DND-41 (cell line): Measurements from ENCODE around the gene FUZ.

Source experiments
- EZH2 ChIP-seq: IDR thresholded peaks from 3 replicates; pipeline ENCODE4 v1.6.1; 2012; ENCODE audit warnings: borderline replicate concordance, low read depth, mild to moderate bottlenecking, moderate library complexity, low read length, inconsistent platforms; ENCODE audit not compliant: severe bottlenecking
- TF ChIP-seq, protein P1 (sequence below): IDR thresholded peaks from 2 replicates; pipeline ENCODE4 v1.5.1; 2012; ENCODE audit warnings: borderline replicate concordance, low read length, moderate library complexity, mild to moderate bottlenecking; ENCODE audit not compliant: poor library complexity, severe bottlenecking; ENCODE audit errors: extremely low read depth

- TF ChIP-seq, protein P1, sequence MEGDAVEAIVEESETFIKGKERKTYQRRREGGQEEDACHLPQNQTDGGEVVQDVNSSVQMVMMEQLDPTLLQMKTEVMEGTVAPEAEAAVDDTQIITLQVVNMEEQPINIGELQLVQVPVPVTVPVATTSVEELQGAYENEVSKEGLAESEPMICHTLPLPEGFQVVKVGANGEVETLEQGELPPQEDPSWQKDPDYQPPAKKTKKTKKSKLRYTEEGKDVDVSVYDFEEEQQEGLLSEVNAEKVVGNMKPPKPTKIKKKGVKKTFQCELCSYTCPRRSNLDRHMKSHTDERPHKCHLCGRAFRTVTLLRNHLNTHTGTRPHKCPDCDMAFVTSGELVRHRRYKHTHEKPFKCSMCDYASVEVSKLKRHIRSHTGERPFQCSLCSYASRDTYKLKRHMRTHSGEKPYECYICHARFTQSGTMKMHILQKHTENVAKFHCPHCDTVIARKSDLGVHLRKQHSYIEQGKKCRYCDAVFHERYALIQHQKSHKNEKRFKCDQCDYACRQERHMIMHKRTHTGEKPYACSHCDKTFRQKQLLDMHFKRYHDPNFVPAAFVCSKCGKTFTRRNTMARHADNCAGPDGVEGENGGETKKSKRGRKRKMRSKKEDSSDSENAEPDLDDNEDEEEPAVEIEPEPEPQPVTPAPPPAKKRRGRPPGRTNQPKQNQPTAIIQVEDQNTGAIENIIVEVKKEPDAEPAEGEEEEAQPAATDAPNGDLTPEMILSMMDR: no peak
- TF ChIP-seq EZH2: no peak
Measured at GRCh38 chr19:49779731-49780555, 33.1 kb downstream of the FUZ start.
